Stimulated activated naive B cell treated with anti-CD40 and anti-IgM and Interleukin-4, amounts not matched to agents 10 μg/mL and 1 μg/mL and 100 μg/mL, for 72 hours (primary cell): ENCODE measurements around the gene PGGT1B.
A peak's percentile ranks its signal among the peaks of the same experiment; 100 is the strongest.

Experiments used
- ATAC-seq, 2 donors: fragments of 150-1000 bp; cut with Tn5 transposase; replicated peaks; 2 replicates each; pipeline ENCODE4 v1.10.0; 2021; ENCODE audit warnings: moderate library complexity in 1 of 2
- DNase-seq: peaks from one replicate; pipeline ENCODE4 v3.0.0; 2021
- H3K27ac Mint-ChIP-seq: one replicate; pipeline ENCODE4 v1.8.0; 2022; ENCODE audit warnings: mild to moderate bottlenecking, mixed read lengths
- H3K27me3 Mint-ChIP-seq, 2 donors: one replicate each; pipeline ENCODE4 v1.8.0; 2022; ENCODE audit warnings: mixed read lengths in 2 of 2
- H3K36me3 Mint-ChIP-seq, 2 donors: one replicate each; pipeline ENCODE4 v1.8.0; 2022; ENCODE audit warnings: mixed read lengths in 2 of 2, mild to moderate bottlenecking in 1 of 2
- H3K4me1 Mint-ChIP-seq, 2 donors: one replicate each; pipeline ENCODE4 v1.8.0; 2022; ENCODE audit warnings: mixed read lengths in 2 of 2, mild to moderate bottlenecking in 1 of 2
- H3K4me3 Mint-ChIP-seq, 2 donors: one replicate each; pipeline ENCODE4 v1.8.0; 2022; ENCODE audit warnings: mild to moderate bottlenecking in 2 of 2, mixed read lengths in 2 of 2, moderate library complexity in 1 of 2
- H3K9me3 Mint-ChIP-seq, 2 donors: one replicate each; pipeline ENCODE4 v1.8.0; 2022; ENCODE audit warnings: mixed read lengths in 2 of 2, mild to moderate bottlenecking in 1 of 2

PGGT1B gene

DNA sequence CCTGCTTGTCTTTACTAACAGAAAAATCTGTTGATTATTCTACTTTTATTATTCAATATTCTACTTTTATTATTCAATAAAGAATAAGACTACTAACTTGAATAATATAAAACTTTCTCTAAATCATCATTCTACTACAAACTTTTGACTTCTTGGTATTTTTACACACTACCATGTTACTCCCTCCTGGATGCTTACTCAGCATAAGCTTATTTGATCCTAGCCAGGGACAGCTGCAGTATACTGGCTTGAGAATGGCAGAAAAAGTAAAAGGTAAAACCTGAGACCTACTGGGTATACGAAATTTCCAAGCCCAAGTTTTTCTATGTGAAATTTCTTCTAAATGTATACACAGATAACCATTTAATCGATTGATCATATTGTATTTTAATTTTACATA is 26.1 kb downstream of the PGGT1B start:
- Mint-ChIP-seq H3K4me3 (no peak overlapping the region), H3K27me3 (no peaks in the 10 kb centered on the region), H3K27ac (no peak overlapping the region), H3K36me3 (peaks cover 19 to 40% of the 10 kb centered on the region in 2 donors), H3K4me1 (peaks cover 2 to 6% of the 10 kb centered on the region in 2 donors), H3K9me3 (no peaks in the 10 kb centered on the region)
- no peak for DNase-seq
- ATAC-seq: no peak

DNA sequence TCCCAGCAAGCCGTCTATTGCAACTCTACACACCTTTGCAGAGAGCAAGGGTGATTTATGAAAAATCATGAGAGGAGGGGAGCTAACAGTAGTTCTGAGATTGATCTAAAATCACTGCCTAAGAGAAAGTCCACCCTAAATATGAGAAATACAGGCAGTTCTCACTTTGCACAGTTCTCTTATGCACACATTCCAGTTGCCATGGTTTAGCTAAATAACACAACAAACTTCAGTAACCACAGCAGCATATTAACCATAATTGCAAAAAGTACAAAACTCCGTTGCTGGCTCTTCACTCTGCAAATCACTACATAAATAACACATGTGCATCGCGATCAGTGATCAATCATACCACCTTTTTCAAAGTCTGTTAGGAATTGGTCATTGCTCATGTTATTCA is 31.1 kb downstream of the PGGT1B start:
- no peaks in the 10 kb centered on the region for H3K27me3 Mint-ChIP-seq
- H3K4me3 Mint-ChIP-seq: no peak overlapping the region
- no peak overlapping the region for H3K27ac Mint-ChIP-seq
- DNase-seq: no peak
- no peaks in the 10 kb centered on the region for H3K9me3 Mint-ChIP-seq
- no peak for ATAC-seq
- peaks cover 10 to 17% of the 10 kb centered on the region in 2 donors for H3K4me1 Mint-ChIP-seq
- H3K36me3 Mint-ChIP-seq: peaks cover 28 to 58% of the 10 kb centered on the region in 2 donors

DNA sequence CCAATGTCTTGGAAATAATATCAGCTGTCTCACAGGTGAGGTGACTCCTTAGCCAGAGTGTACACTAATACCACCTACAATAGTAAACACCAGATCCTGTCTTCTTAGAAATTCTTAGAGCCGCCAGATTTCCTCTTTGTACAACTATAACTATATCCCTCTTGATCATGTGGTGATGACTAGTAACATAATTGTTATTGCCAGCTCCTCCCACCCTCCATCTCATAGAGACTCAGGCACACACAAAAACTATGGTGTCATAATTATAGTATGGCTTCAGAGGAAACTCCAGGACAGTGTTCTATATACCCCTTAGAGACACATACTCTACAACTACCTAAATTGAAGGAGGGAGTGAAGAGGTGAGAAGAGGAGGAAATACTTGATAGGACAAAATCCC is 33.1 kb downstream of the PGGT1B start:
- no peak overlapping the region for H3K4me3 Mint-ChIP-seq
- no peak for DNase-seq
- no peaks in the 10 kb centered on the region for H3K9me3 Mint-ChIP-seq
- peaks cover 35 to 57% of the 10 kb centered on the region in 2 donors for H3K36me3 Mint-ChIP-seq
- H3K27ac Mint-ChIP-seq: no peak overlapping the region
- H3K27me3 Mint-ChIP-seq: no peaks in the 10 kb centered on the region
- ATAC-seq: no peak
- peaks cover 8 to 23% of the 10 kb centered on the region in 2 donors for H3K4me1 Mint-ChIP-seq

DNA sequence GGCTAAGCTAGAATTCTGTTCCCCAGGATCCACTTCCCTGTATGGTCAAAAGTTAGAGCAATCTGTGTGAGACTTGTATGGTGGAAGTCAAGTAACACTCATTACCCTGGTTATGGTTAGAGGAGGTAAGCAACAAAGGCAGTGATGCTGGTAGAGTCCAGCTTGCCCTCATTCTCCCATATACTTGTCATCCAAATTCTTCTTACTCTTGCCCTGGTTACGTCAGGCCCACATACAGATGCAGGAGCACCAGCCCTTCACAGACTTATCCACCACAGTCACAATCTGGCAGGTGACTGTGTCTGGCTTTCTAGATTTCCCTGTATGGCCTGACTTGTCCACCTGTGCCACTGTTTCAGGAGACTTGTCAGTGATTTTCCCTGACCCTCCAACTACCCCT is 35.4 kb downstream of the PGGT1B start:
- Mint-ChIP-seq H3K36me3 (peaks cover 41 to 57% of the 10 kb centered on the region in 2 donors), H3K4me3 (no peak overlapping the region), H3K4me1 (peaks cover 8 to 26% of the 10 kb centered on the region in 2 donors), H3K27me3 (no peaks in the 10 kb centered on the region), H3K9me3 (no peaks in the 10 kb centered on the region), H3K27ac (no peak overlapping the region)
- DNase-seq: no peak
- no peak for ATAC-seq

DNA sequence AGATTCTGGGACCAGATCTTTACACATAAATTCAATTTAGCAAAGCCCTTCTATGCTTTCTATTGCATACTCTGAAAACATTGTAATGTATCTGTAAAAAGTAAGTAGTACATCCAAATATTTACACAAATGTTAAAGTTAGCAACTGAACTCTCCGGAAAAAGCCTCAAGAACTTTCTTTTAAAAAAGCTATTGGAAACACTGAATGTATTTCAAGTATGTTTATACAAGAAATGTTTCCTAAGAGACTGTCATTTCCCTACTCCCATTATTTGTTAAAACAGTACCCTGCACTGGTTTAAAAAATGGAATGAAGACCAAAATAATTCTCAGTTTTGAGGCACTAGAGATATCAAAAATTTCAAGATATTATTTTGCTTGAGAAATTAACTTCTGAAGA is 48.1 kb downstream of the PGGT1B start:
- no peak overlapping the region for H3K4me3 Mint-ChIP-seq
- H3K9me3 Mint-ChIP-seq: no peaks in the 10 kb centered on the region
- H3K4me1 Mint-ChIP-seq: peaks cover 3 to 4% of the 10 kb centered on the region in 2 donors
- peaks cover 18 to 32% of the 10 kb centered on the region in 2 donors for H3K36me3 Mint-ChIP-seq
- no peak for ATAC-seq
- no peak overlapping the region for H3K27ac Mint-ChIP-seq
- DNase-seq: no peak
- H3K27me3 Mint-ChIP-seq: no peaks in the 10 kb centered on the region

DNA sequence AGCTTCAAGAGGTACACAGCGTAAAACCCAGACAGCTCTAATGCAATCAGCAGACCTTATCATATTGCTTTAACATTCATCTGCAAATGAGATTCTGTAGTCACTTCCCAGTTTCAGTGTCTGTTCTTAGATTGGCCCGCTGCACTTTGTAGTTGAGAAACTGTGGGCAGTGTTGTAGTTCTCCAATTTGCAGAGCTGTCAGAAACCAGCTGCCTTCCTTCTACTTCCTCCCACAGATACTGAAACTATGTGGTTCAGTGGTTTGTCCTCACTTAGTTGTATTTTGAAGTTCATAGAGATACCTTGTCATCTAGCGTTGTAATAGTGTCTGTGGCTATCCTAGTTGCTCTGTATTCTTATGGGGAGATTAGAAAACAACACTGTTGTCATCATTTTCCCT is 53.4 kb downstream of the PGGT1B start:
- Mint-ChIP-seq H3K27me3 (no peaks in the 10 kb centered on the region), H3K27ac (no peak overlapping the region), H3K4me3 (peak overlapping the region; percentile 33 to 46), H3K36me3 (peaks cover 17 to 22% of the 10 kb centered on the region in 2 donors), H3K4me1 (peaks cover 8 to 17% of the 10 kb centered on the region in 2 donors), H3K9me3 (no peaks in the 10 kb centered on the region)
- DNase-seq (peak; percentile 79), ATAC-seq (peak; percentile 99 to 100)

DNA sequence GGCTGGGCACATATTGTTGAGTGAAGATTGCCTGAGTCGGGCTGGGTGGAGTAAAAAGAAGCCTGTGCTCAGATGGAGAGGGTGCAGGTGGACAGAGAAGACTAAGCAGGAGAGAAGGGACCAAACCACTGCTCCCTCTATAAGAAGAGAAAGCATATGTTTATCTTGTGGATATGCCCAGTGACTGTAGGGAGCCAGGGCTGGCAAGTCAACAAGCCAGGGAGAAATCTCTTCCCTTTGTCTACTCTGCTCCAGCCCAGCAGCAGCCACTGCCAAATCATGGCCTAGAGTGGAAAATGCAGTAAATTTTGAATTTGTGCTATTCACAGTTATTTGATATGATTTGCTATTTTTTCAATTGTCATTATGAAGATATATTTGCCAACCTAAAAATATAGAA is 59.7 kb downstream of the PGGT1B start:
- peaks cover 0 to 9% of the 10 kb centered on the region in 2 donors for H3K9me3 Mint-ChIP-seq
- H3K4me3 Mint-ChIP-seq: no peak overlapping the region
- no peak overlapping the region for H3K27ac Mint-ChIP-seq
- H3K4me1 Mint-ChIP-seq: peaks cover 2 to 4% of the 10 kb centered on the region in 2 donors
- H3K27me3 Mint-ChIP-seq: peaks cover 0 to 5% of the 10 kb centered on the region in 2 donors
- no peak for ATAC-seq
- no peak for DNase-seq
- H3K36me3 Mint-ChIP-seq: peaks cover 13 to 22% of the 10 kb centered on the region in 2 donors

DNA sequence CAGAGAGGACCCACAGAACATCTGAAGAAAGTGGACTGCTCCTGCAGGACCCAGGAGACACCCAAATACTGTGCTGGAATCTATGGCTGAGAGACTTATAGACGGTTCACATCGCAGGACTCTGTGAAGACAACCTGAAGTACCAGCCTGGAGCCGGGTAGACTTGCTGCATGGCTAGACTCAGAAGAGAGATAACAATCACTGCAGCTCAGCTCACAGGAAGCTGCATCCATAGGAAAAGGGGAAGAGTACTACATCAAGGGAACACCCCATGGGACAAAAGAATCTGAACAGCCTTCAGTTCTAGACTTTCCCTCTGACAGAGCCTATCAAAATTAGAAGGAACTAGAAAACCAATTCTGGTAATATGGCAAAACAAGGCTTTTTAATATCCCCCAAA is 66.5 kb downstream of the PGGT1B start:
- no peak for ATAC-seq
- Mint-ChIP-seq H3K36me3 (peaks cover 10 to 18% of the 10 kb centered on the region in 2 donors), H3K27ac (no peak overlapping the region), H3K4me3 (no peak overlapping the region), H3K4me1 (no peaks in the 10 kb centered on the region), H3K9me3 (peaks cover 0 to 10% of the 10 kb centered on the region in 2 donors), H3K27me3 (peaks cover 0 to 34% of the 10 kb centered on the region in 2 donors)
- no peak for DNase-seq

DNA sequence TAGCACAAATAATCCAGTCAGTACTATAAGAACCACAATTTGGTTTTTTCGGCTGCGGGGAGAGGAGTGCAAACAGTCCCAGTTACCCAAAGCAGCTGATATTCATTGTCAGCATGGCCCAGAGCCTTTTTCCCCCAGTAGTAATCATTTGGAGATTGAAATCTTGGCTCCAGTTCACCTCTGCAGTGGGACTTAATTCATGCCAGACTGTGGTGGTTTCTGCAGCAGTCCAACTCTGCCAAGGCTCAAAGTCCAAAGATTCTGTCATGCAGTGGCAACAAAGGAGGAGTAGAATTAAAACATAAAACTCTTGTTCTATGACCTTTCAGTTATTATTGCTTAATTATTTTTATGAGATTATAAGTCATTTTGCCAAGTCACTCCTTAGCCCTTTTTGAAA is 68.0 kb downstream of the PGGT1B start:
- Mint-ChIP-seq H3K27ac (no peak overlapping the region), H3K4me3 (no peak overlapping the region), H3K9me3 (peaks cover 0 to 7% of the 10 kb centered on the region in 2 donors), H3K27me3 (peaks cover 0 to 39% of the 10 kb centered on the region in 2 donors), H3K36me3 (peaks cover 7 to 10% of the 10 kb centered on the region in 2 donors), H3K4me1 (no peaks in the 10 kb centered on the region)
- no peak for ATAC-seq
- no peak for DNase-seq

DNA sequence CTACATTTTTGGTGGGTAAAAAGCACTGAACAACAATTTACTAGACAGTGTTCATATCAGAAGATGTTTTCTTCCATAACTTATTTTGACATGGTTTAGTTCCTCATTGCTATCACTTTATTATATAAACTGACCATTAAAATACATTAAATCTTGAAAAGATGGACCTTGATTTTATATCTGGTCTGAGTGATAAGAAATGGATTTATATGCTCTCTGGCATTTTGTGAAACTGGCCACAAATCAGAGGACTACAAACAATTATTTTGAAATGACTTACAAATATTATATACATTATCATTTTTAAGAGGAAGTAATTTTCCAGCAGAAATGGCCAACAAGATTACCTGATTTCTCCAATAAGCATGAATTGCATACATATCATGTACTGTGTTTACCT is 69.4 kb downstream of the PGGT1B start:
- Mint-ChIP-seq H3K27me3 (peaks cover 0 to 38% of the 10 kb centered on the region in 2 donors), H3K9me3 (peaks cover 0 to 2% of the 10 kb centered on the region in 2 donors), H3K36me3 (peaks cover 2 to 4% of the 10 kb centered on the region in 2 donors), H3K27ac (no peak overlapping the region), H3K4me3 (no peak overlapping the region), H3K4me1 (no peaks in the 10 kb centered on the region)
- DNase-seq (no peak), ATAC-seq (no peak)

DNA sequence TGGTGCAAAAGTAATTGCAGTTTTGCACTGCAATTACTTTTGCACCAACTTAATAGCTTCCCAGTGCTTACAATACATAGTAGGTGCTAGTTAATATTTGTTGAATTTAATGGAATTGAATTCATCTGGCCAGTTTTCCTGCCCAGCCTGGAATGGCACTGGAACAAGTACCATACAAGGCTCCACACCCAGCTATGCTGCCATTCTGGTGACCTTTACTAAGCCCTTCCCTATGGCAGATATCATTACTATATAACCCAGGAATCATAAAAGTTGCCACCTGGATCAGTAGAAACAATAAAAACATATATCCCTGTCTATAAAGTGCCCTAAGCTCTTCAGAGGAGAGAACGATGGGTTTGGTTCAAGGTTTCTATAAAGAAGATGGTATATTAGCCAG is 70.6 kb downstream of the PGGT1B start:
- Mint-ChIP-seq H3K27ac (no peak overlapping the region), H3K9me3 (no peaks in the 10 kb centered on the region), H3K36me3 (peaks cover 0 to 4% of the 10 kb centered on the region in 2 donors), H3K4me3 (no peak overlapping the region), H3K27me3 (peaks cover 4 to 39% of the 10 kb centered on the region in 2 donors), H3K4me1 (no peaks in the 10 kb centered on the region)
- no peak for DNase-seq
- ATAC-seq: no peak

DNA sequence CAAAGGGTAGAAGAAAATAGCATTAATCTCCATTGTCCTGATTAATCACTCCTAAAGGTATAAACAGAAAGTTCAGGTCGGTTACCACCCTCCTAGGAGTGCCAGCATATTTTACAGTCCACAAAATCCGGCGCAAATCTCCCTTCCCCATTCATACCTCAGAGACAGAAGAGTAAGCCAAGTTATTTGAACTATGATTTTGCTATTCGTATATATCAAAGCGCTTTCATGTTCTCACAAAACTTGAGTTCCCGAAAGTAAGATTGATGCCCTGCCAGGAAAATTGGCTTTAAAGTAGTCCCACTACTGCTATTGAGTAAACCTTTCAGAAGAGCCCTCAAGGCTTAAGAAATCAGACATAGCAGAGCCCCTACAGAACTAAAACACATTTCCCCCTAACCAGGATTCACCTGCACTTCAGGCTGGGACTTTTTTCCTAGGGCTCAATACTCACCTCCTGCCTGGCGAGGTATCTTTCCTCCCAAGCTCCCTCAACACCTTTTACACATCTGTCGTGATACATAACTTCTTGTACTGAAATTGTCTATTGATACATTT is 71.1 kb downstream of the PGGT1B start:
- Mint-ChIP-seq H3K36me3 (no peaks in the 10 kb centered on the region), H3K4me3 (no peak overlapping the region), H3K4me1 (no peaks in the 10 kb centered on the region), H3K27me3 (peaks cover 4 to 39% of the 10 kb centered on the region in 2 donors), H3K9me3 (no peaks in the 10 kb centered on the region), H3K27ac (no peak overlapping the region)
- DNase-seq (no peak), ATAC-seq (no peak)

DNA sequence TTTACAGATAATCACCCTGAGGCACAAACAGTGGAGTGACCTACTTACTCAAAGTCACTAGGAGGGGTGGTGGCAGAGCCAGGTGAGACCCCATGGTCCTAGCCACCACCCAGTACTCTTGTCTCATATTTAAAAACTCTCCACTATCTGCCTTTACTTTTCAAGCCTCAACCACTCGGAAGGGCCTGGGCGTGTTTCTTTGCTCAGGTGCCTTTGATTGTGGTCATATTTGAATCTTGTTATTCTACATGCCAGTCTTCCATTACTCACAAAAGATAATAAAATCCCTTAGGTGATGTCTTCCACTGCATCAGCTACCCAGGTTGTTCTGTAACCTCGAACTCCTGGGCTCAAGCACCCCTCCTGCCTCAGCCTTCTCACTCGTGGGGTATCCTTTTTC is 72.3 kb downstream of the PGGT1B start:
- H3K36me3 Mint-ChIP-seq: no peaks in the 10 kb centered on the region
- no peak for ATAC-seq
- no peaks in the 10 kb centered on the region for H3K4me1 Mint-ChIP-seq
- H3K9me3 Mint-ChIP-seq: no peaks in the 10 kb centered on the region
- H3K27me3 Mint-ChIP-seq: peaks cover 4 to 42% of the 10 kb centered on the region in 2 donors
- DNase-seq: no peak
- H3K27ac Mint-ChIP-seq: no peak overlapping the region
- H3K4me3 Mint-ChIP-seq: no peak overlapping the region

DNA sequence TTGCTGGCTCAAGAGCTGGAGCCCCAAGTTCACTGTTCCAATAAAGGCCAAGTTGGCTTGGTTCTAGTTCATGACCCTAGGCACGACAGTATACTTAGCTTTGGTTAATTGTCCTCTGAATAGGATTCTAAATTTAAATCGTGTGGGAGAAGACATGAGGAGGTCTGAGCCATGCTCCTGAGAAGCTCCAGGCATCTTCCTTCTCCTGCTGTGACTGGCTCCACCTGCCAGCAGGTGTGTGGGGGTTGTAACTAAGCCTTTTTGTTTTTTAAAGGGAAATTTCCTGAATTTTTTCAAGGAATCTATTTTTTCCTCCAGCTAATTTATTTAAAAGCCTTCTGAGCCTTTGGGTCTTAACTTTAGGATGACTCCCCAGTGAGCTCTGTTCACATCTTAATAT is 72.8 kb downstream of the PGGT1B start:
- H3K4me1 Mint-ChIP-seq: no peaks in the 10 kb centered on the region
- DNase-seq (no peak), ATAC-seq (no peak)
- no peaks in the 10 kb centered on the region for H3K36me3 Mint-ChIP-seq
- H3K27ac Mint-ChIP-seq: no peak overlapping the region
- H3K9me3 Mint-ChIP-seq: peaks cover 0 to 1% of the 10 kb centered on the region in 2 donors
- peaks cover 9 to 47% of the 10 kb centered on the region in 2 donors for H3K27me3 Mint-ChIP-seq
- H3K4me3 Mint-ChIP-seq: no peak overlapping the region

DNA sequence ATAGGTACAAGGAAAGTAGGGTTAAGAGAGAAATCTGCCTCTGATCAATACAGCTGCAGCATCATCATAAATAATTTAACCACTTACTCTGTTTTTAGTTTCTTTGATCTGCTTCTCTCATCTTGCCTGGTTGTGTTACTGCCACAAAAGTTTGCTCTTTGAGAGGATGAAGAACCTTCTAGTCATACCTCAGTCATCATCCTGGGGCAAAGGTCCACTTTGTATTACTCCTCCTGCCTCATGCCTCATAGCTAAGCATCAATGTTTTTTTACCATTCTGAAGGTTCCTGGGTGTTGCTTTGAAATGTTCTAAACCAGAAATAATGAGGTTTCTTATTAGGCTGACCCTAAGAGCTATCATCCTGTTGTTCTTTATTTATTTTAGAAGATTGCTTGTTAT is 75.9 kb downstream of the PGGT1B start:
- H3K4me1 Mint-ChIP-seq: no peaks in the 10 kb centered on the region
- peaks cover 0 to 3% of the 10 kb centered on the region in 2 donors for H3K9me3 Mint-ChIP-seq
- ATAC-seq (no peak), DNase-seq (no peak)
- H3K36me3 Mint-ChIP-seq: no peaks in the 10 kb centered on the region
- H3K4me3 Mint-ChIP-seq: no peak overlapping the region
- H3K27ac Mint-ChIP-seq: no peak overlapping the region
- H3K27me3 Mint-ChIP-seq: peaks cover 24 to 60% of the 10 kb centered on the region in 2 donors
